ENCODE measurements around the gene TMEM106C. TPM values are rescaled to one million over a fixed set of nuclear protein-coding genes. Genes with fewer than 3 reads are reported as not detected.

TMEM106C gene
- total RNA-seq, 1 donor from 2014 or later = 77.1 TPM

DNA sequence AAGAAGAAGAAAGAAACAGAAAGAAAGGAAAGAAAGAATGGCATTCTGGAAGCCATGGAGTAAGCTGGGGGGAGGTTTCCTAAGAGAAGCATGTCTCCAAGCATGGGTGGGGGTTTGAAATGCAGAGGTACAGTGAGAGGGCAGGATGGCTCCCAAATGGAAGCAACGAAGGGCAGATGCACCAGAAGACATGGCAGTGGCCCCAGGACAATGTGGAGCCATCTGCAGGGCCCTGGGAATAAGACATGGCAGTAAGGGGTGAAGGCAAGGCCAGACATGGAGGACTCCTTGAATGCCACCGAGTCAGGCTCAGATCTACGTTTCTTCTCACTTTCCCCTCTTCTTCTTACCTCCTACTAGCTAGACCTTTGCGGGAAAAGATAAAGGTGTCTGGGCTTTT lies 45.6 kb downstream of the TMEM106C start:
- Mint-ChIP-seq H3K36me3 (no peaks in the 10 kb centered on the region), H3K9me3 (no peaks in the 10 kb centered on the region), H3K4me3 (no peak overlapping the region), H3K27me3 (peaks cover 39% of the 10 kb centered on the region), H3K27ac (no peak overlapping the region), H3K4me1 (ENCODE audit: unreplicated experiment) (peaks cover 7% of the 10 kb centered on the region)
- no peak for TF ChIP-seq CTCF (conservative IDR thresholded peaks at IDR 0.05)
- DNase-seq (ENCODE audit: extremely low spot score, unreplicated experiment) = no peak

GRCh38 chr12:48009471-48009870 lies 46.1 kb downstream of the TMEM106C start:
- no peak overlapping the region for H3K4me3 Mint-ChIP-seq

GRCh38 chr12:48010366-48010970 lies 47.1 kb downstream of the TMEM106C start:
- DNase-seq (ENCODE audit: extremely low spot score, unreplicated experiment) = no peak
- peaks cover 30% of the 10 kb centered on the region for H3K27me3 Mint-ChIP-seq
- no peak overlapping the region for H3K4me3 Mint-ChIP-seq
- H3K4me1 Mint-ChIP-seq (ENCODE audit: unreplicated experiment) = peaks cover 7% of the 10 kb centered on the region
- no peaks in the 10 kb centered on the region for H3K36me3 Mint-ChIP-seq
- no peaks in the 10 kb centered on the region for H3K9me3 Mint-ChIP-seq
- H3K27ac Mint-ChIP-seq = no peak overlapping the region
- TF ChIP-seq CTCF (conservative IDR thresholded peaks at IDR 0.05) = no peak

More at GRCh38 chr12:48009471-48009870, 46.1 kb downstream of the TMEM106C start:
- Mint-ChIP-seq H3K9me3 (no peaks in the 10 kb centered on the region), H3K4me1 (ENCODE audit: unreplicated experiment) (peaks cover 7% of the 10 kb centered on the region), H3K36me3 (no peaks in the 10 kb centered on the region), H3K27me3 (peaks cover 36% of the 10 kb centered on the region), H3K27ac (no peak overlapping the region)
- DNase-seq (ENCODE audit: extremely low spot score, unreplicated experiment) = no peak
- TF ChIP-seq CTCF (conservative IDR thresholded peaks at IDR 0.05) = no peak

- Mint-ChIP-seq H3K4me3 (no peak overlapping the region), H3K27ac (no peak overlapping the region), H3K9me3 (no peaks in the 10 kb centered on the region), H3K4me1 (ENCODE audit: unreplicated experiment) (peaks cover 7% of the 10 kb centered on the region), H3K36me3 (no peaks in the 10 kb centered on the region), H3K27me3 (peaks cover 16% of the 10 kb centered on the region)
- DNase-seq (ENCODE audit: extremely low spot score, unreplicated experiment) = no peak
- no peak for TF ChIP-seq CTCF (conservative IDR thresholded peaks at IDR 0.05)
Measured at GRCh38 chr12:48012070-48012469, 48.7 kb downstream of the TMEM106C start.

GRCh38 chr12:48013287-48013686 lies 49.9 kb downstream of the TMEM106C start:
- no peak for TF ChIP-seq CTCF (conservative IDR thresholded peaks at IDR 0.05)
- no peak for DNase-seq (ENCODE audit: extremely low spot score, unreplicated experiment)
- H3K36me3 Mint-ChIP-seq = no peaks in the 10 kb centered on the region
- no peak overlapping the region for H3K4me3 Mint-ChIP-seq
- peaks cover 9% of the 10 kb centered on the region for H3K4me1 Mint-ChIP-seq (ENCODE audit: unreplicated experiment)
- no peaks in the 10 kb centered on the region for H3K9me3 Mint-ChIP-seq
- H3K27ac Mint-ChIP-seq = no peak overlapping the region
- peaks cover 8% of the 10 kb centered on the region for H3K27me3 Mint-ChIP-seq

Measured in type B pancreatic cell (in vitro differentiated cells).